HG02798 (cell line): Measurements from ENCODE around the gene LINGO1.

Experiments used
- ATAC-seq: cut with Tn5 transposase; IDR thresholded peaks from one replicate; pipeline ENCODE4 v1.9.1; 2021; ENCODE audit warnings: mild to moderate bottlenecking; ENCODE audit not compliant: unreplicated experiment, poor library complexity

LINGO1 gene

GRCh38 chr15:77632534-77633133, at the start of gene LINGO1:
TSS of gene LINGO1 (minus strand) at chr15:77632912. CDS start at chr15:77632315, 597 bp downstream.
- ATAC-seq = no peak

GRCh38 chr15:77681362-77681761, 48.6 kb upstream of the LINGO1 start:
- no peak for ATAC-seq

GRCh38 chr15:77676569-77677375, 44.1 kb upstream of the LINGO1 start:
- no peak for ATAC-seq

- no peak for ATAC-seq
Measured at GRCh38 chr15:77675806-77676415, 43.2 kb upstream of the LINGO1 start.

- no peak for ATAC-seq
Measured at GRCh38 chr15:77674327-77674726, 41.6 kb upstream of the LINGO1 start.

GRCh38 chr15:77673866-77674265, 41.2 kb upstream of the LINGO1 start:
- ATAC-seq = no peak

GRCh38 chr15:77672135-77672534, 39.4 kb upstream of the LINGO1 start:
- no peak for ATAC-seq

GRCh38 chr15:77671362-77672056, 38.8 kb upstream of the LINGO1 start:
- ATAC-seq = no peak

- ATAC-seq = no peak
Measured at GRCh38 chr15:77670558-77671361, 38.0 kb upstream of the LINGO1 start.

GRCh38 chr15:77669896-77670295, 37.2 kb upstream of the LINGO1 start:
- no peak for ATAC-seq

GRCh38 chr15:77667338-77668234, 34.9 kb upstream of the LINGO1 start:
- no peak for ATAC-seq

GRCh38 chr15:77666296-77666660, 33.6 kb upstream of the LINGO1 start:
- ATAC-seq = no peak

GRCh38 chr15:77665530-77666295, 33.0 kb upstream of the LINGO1 start:
- ATAC-seq = no peak

GRCh38 chr15:77664428-77664827, 31.7 kb upstream of the LINGO1 start:
- ATAC-seq = no peak

- ATAC-seq = no peak
Measured at GRCh38 chr15:77663256-77663655, 30.5 kb upstream of the LINGO1 start.

GRCh38 chr15:77659350-77660321, 26.9 kb upstream of the LINGO1 start:
- ATAC-seq = no peak

GRCh38 chr15:77658304-77658703, 25.6 kb upstream of the LINGO1 start:
- ATAC-seq = no peak
